ENCODE results near the gene LCK. TPM values are rescaled to one million over a fixed set of nuclear protein-coding genes. Genes with fewer than 3 reads are reported as not detected.
A peak's percentile ranks its signal among the peaks of the same experiment; 100 is the strongest.

LCK gene
- total and polyA plus RNA-seq, 9 of the 15 experiments (the other 6 are each of a cell fraction or from before 2014, with no cell fraction given), result 0.04 to 0.47 (median 0.13) TPM; not detected in 6

DNA sequence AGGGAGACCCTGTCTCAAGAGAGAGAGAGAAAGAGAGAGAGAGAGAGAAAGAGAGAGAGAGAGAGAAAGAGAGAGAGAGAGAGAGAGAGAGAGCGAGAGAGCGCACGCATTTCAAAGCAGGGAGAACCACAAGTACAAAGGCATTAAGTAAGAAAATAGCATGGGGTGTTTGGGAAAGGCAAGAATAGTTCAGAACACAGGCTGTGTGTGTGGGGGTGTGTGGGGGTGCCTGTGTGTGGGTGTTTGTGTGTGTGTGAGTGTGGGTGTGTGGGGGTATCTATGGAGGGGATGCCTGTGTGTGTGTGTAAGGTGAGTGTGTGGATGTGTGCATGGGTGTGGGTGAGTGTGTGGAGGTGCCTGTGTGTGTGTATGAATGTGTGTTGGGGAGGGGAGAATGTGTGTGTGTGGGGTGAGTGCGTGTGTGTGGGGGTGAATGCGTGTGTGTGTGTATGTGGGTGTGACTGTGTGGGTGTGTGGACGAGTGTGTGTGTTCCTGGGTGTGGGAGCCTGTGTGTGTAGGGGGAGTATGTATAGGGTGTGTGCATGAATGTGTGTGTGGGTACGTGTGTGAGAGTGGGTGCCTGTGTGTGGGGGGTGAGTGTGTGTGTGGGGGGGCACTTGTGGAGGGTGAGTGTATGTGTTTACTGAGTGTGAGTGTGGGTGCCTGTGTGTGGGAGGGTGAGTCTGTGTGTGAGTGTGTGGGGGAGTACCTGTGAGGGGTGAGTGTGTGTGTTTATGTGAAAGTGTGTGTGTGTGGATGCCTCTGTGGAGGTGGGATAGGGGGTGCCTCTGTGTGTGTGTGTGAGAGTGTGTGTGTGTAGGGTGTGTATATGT lies 21.7 kb downstream of the LCK start:
- Histone ChIP-seq H4K20me1 (replicated peaks; ENCODE audit: control insufficient read depth, insufficient read depth, low read length) (no peaks in the 10 kb centered on the region), H3K4me2 (ENCODE audit: insufficient read depth, low read length) (no peak overlapping the region), H3K4me3 (no peak overlapping the region), H3K9ac (ENCODE audit: insufficient read depth in 1 of 2, low read depth in 2 of 2, low read length in 2 of 2) (no peak overlapping the region; a peak in 1 of 4 replicates), H3K9me3 (replicated peaks; ENCODE audit: control insufficient read depth, insufficient read depth, low read depth, low read length) (no peaks in the 10 kb centered on the region), H3K79me2 (ENCODE audit: control insufficient read depth, insufficient read depth, low read length) (no peaks in the 10 kb centered on the region), H3K4me1 (replicated peaks in 1 of 2; ENCODE audit: control insufficient read depth in 2 of 2, insufficient read depth in 2 of 2, low read length in 2 of 2) (peaks cover 8 to 34% of the 10 kb centered on the region in 2 experiments; a peak in 4 of 5 replicates), H3K9me1 (ENCODE audit: control insufficient read depth, insufficient read depth, low read length) (no peaks in the 10 kb centered on the region), H3K27ac (ENCODE audit: extremely low read depth, low read depth, low read length) (no peak overlapping the region), H3K36me3 (ENCODE audit: control insufficient read depth, insufficient read depth, low read length) (no peaks in the 10 kb centered on the region), H2AFZ (ENCODE audit: low read depth, low read length) (0 out of 2 replicates have a peak overlapping the region, but pooled peaks have one; percentile 7), H3K27me3 (ENCODE audit: control insufficient read depth in 2 of 2, insufficient read depth in 2 of 2, low read length in 2 of 2) (peaks cover 0 to 13% of the 10 kb centered on the region in 2 experiments; a peak in 2 of 5 replicates)
- ChIA-PET POLR2A (no interaction called here), CTCF (ENCODE audit: low intra/inter-chr PET ratio) (no interaction called here)
- 33% methylated on average over 7 of the region's 7 CpGs for WGBS (ENCODE audit: insufficient coverage, low coverage, missing lambda C conversion rate)
- peak in 2 of 4 experiments; percentile 49 for DNase-seq (ENCODE audit: extremely low read depth in 1 of 4, low spot score in 3 of 4)
- no TSS peak for BruUV-seq (replicated peaks)
- in situ Hi-C loops (cut with MboI) (no loop called here), intact Hi-C loops (cut with micrococcal nuclease) (no loop called here)
- peak; percentile 32 for FAIRE-seq
- ATAC-seq, result no peak
- TF ChIP-seq HBP1 (CRISPR knock-in tag; IDR thresholded peaks at IDR 0.05), result peak; percentile 85; the same call in 1 of the 2 replicates
- TF ChIP-seq CBFA2T3 (IDR thresholded peaks at IDR 0.05), result no peak
- TF ChIP-seq SREBF2 (CRISPR knock-in tag; IDR thresholded peaks at IDR 0.05), result no peak
- no peak for TF ChIP-seq ZNF699 (CRISPR knock-in tag; IDR thresholded peaks at IDR 0.05; ENCODE audit: insufficient replicate concordance)
- TF ChIP-seq SMARCA5 (IDR thresholded peaks at IDR 0.05), result peak; percentile 19; the same call in 1 of the 2 replicates
- 0 out of 2 replicates have a peak, but pooled peaks have one; percentile 40 for TF ChIP-seq NKRF (IDR thresholded peaks at IDR 0.05; ENCODE audit: borderline replicate concordance)
- TF ChIP-seq, protein P1, sequence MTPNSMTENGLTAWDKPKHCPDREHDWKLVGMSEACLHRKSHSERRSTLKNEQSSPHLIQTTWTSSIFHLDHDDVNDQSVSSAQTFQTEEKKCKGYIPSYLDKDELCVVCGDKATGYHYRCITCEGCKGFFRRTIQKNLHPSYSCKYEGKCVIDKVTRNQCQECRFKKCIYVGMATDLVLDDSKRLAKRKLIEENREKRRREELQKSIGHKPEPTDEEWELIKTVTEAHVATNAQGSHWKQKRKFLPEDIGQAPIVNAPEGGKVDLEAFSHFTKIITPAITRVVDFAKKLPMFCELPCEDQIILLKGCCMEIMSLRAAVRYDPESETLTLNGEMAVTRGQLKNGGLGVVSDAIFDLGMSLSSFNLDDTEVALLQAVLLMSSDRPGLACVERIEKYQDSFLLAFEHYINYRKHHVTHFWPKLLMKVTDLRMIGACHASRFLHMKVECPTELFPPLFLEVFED (CRISPR knock-in tag; conservative IDR thresholded peaks at IDR 0.05), result peak; percentile 84
- TF ChIP-seq, protein P2, sequence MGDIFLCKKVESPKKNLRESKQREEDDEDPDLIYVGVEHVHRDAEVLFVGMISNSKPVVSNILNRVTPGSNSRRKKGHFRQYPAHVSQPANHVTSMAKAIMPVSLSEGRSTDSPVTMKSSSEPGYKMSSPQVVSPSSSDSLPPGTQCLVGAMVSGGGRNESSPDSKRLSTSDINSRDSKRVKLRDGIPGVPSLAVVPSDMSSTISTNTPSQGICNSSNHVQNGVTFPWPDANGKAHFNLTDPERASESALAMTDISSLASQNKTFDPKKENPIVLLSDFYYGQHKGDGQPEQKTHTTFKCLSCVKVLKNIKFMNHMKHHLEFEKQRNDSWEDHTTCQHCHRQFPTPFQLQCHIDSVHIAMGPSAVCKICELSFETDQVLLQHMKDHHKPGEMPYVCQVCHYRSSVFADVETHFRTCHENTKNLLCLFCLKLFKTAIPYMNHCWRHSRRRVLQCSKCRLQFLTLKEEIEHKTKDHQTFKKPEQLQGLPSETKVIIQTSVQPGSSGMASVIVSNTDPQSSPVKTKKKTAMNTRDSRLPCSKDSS (IDR thresholded peaks at IDR 0.05; ENCODE audit: low read depth, partially characterized antibody), result peak; percentile 11
- TF ChIP-seq OTX1 (CRISPR knock-in tag; IDR thresholded peaks at IDR 0.05), result peak; percentile 58; the same call in 1 of the 2 replicates
- TF ChIP-seq SMARCE1 (IDR thresholded peaks at IDR 0.05), result peak; percentile 69; the same call in 1 of the 2 replicates
- TF ChIP-seq VEZF1 (CRISPR knock-in tag; IDR thresholded peaks at IDR 0.05), result peak; percentile 17; the same call in 1 of the 2 replicates
- TF ChIP-seq PHB2 (IDR thresholded peaks at IDR 0.05; ENCODE audit: low read depth), result peak; percentile 22; the same call in 1 of the 2 replicates
- no peak for TF ChIP-seq ZNF76 (CRISPR knock-in tag; IDR thresholded peaks at IDR 0.05; ENCODE audit: borderline replicate concordance)

All from K562 (cell line).